ENCODE data around the gene GON4L.
"Not testable (repeated sequence)": the region's sequence is repeated elsewhere in the genome, so short reads cannot be mapped to it uniquely, and the experiment has no call there.

The GON4L gene

GRCh38 chr1:155831279-155831976 is 25.6 kb downstream of the GON4L start:
- no peak for TF ChIP-seq GATA1 (IDR thresholded peaks at IDR 0.05; ENCODE audit: low read depth, low read length)
- TF ChIP-seq POLR2A (IDR thresholded peaks at IDR 0.05; ENCODE audit: low read length) = no peak

GRCh38 chr1:155827450-155827849 is 29.6 kb downstream of the GON4L start:
- no peak for TF ChIP-seq POLR2A (IDR thresholded peaks at IDR 0.05; ENCODE audit: low read length)
- TF ChIP-seq GATA1 (IDR thresholded peaks at IDR 0.05; ENCODE audit: low read depth, low read length) = no peak
- DNase-seq = no peak

More at GRCh38 chr1:155831279-155831976, 25.6 kb downstream of the GON4L start:
- no peak for DNase-seq

- DNase-seq = no peak
- no peak for TF ChIP-seq GATA1 (IDR thresholded peaks at IDR 0.05; ENCODE audit: low read depth, low read length)
- no peak for TF ChIP-seq POLR2A (IDR thresholded peaks at IDR 0.05; ENCODE audit: low read length)
Measured at GRCh38 chr1:155816351-155816750, 40.7 kb downstream of the GON4L start.

DNA sequence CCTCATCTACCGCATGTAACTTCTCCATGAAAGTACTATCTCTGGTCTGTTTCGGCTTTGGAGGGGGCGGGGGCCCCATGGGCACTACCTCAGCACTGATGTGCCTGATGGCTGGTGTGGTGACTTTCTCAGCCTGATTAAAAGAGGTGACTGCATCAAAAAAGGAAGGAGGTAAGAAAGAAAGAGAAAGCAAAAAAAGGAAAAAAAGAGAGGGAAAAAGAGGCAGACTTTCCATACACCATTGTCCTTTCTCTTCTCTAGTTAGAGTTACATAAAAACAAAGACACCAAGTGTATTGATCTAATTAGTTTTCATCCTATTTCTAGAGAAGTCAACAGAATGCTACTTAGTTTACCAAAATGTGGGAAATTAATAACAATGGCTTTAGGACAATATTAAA is 43.3 kb downstream of the GON4L start:
- TF ChIP-seq POLR2A (IDR thresholded peaks at IDR 0.05; ENCODE audit: low read length) = no peak
- TF ChIP-seq GATA1 (IDR thresholded peaks at IDR 0.05; ENCODE audit: low read depth, low read length) = no peak
- no peak for DNase-seq

- DNase-seq = no peak
- TF ChIP-seq GATA1 (IDR thresholded peaks at IDR 0.05; ENCODE audit: low read depth, low read length) (no peak), POLR2A (IDR thresholded peaks at IDR 0.05; ENCODE audit: low read length) (no peak)
Measured at GRCh38 chr1:155812878-155813277, 44.1 kb downstream of the GON4L start.

- no peak for DNase-seq
- TF ChIP-seq GATA1 (IDR thresholded peaks at IDR 0.05; ENCODE audit: low read depth, low read length) = no peak
- no peak for TF ChIP-seq POLR2A (IDR thresholded peaks at IDR 0.05; ENCODE audit: low read length)
Measured at GRCh38 chr1:155809088-155809487, 47.9 kb downstream of the GON4L start.

DNA sequence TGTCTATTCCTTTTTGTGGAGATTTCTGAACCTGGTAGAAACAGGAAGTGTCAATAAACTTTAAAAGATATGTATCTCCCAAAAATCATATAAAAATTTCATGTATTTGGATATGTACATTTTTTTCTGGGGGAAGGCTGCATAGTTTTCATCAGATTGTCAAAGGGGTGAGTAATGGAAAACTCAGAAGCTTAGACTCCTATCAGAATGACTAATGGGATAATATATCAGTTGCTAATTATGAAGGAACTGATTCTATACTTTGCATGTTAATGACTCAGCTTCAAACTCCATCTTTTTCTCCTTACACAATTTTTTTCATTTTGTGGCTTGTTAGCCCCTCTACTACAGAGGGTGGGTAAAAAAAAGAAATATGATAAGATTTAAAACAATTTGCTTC is 55.9 kb downstream of the GON4L start:
- TF ChIP-seq GATA1 (IDR thresholded peaks at IDR 0.05; ENCODE audit: low read depth, low read length) = no peak
- TF ChIP-seq POLR2A (IDR thresholded peaks at IDR 0.05; ENCODE audit: low read length) = no peak
- peak in 1 of 2 experiments; percentile 24 for DNase-seq

- DNase-seq = not testable (repeated sequence)
Measured at GRCh38 chr1:155795618-155796017, 61.4 kb downstream of the GON4L start.

- DNase-seq = no peak
- TF ChIP-seq GATA1 (IDR thresholded peaks at IDR 0.05; ENCODE audit: low read depth, low read length) (no peak), POLR2A (IDR thresholded peaks at IDR 0.05; ENCODE audit: low read length) (no peak)
Measured at GRCh38 chr1:155794605-155795245, 62.3 kb downstream of the GON4L start.

DNA sequence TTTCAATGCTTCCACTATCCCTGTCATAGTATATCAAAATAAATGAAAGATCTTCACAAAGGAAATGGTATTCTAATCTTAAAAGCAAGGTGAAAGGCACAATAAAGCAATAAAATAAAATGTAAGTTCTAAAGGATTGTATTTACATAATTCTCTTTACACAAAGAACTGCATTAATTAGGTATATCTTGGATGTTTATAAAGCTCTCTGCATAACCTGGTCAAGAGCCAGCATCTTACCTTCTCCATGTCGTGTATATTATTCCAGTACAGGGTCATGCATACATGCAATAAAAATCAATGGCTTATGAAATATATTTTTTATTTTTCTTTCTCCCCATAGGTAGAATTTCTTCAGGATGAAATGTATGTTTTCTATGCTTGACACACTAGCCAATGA is 63.8 kb downstream of the GON4L start:
- no peak for DNase-seq
- TF ChIP-seq GATA1 (IDR thresholded peaks at IDR 0.05; ENCODE audit: low read depth, low read length) (no peak), POLR2A (IDR thresholded peaks at IDR 0.05; ENCODE audit: low read length) (no peak)

- DNase-seq = no peak
- no peak for TF ChIP-seq GATA1 (IDR thresholded peaks at IDR 0.05; ENCODE audit: low read depth, low read length)
- TF ChIP-seq POLR2A (IDR thresholded peaks at IDR 0.05; ENCODE audit: low read length) = no peak
Measured at GRCh38 chr1:155777582-155777981, 79.4 kb downstream of the GON4L start.

DNA sequence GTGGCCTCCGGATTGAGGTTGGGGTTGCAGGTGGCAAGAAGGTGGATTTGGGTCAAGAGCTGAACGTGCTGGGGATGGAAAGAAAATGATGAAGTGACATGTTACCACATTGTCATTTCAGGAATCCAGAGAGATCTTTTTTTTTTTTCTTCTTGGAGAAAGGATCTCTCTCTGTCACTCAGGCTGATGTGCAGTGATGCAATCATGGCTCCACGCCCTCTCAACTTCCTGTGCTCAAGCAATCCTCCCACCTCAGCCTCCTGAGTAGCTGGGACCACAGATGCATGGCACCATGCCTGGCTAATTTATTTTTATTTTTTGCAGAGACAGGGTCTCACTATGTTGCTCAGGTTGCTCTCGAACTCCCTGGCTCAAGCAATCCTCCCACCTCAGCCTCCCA is 80.6 kb downstream of the GON4L start:
- DNase-seq = peak in 1 of 2 experiments; percentile 57
- TF ChIP-seq POLR2A (IDR thresholded peaks at IDR 0.05; ENCODE audit: low read length) (no peak), GATA1 (IDR thresholded peaks at IDR 0.05; ENCODE audit: low read depth, low read length) (no peak)

- TF ChIP-seq POLR2A (IDR thresholded peaks at IDR 0.05; ENCODE audit: low read length) (no peak), GATA1 (IDR thresholded peaks at IDR 0.05; ENCODE audit: low read depth, low read length) (no peak)
- DNase-seq = no peak
Measured at GRCh38 chr1:155773221-155773620, 83.8 kb downstream of the GON4L start.

GRCh38 chr1:155769257-155769656 is 87.8 kb downstream of the GON4L start:
- no peak for DNase-seq
- TF ChIP-seq GATA1 (IDR thresholded peaks at IDR 0.05; ENCODE audit: low read depth, low read length) (no peak), POLR2A (IDR thresholded peaks at IDR 0.05; ENCODE audit: low read length) (no peak)

DNA sequence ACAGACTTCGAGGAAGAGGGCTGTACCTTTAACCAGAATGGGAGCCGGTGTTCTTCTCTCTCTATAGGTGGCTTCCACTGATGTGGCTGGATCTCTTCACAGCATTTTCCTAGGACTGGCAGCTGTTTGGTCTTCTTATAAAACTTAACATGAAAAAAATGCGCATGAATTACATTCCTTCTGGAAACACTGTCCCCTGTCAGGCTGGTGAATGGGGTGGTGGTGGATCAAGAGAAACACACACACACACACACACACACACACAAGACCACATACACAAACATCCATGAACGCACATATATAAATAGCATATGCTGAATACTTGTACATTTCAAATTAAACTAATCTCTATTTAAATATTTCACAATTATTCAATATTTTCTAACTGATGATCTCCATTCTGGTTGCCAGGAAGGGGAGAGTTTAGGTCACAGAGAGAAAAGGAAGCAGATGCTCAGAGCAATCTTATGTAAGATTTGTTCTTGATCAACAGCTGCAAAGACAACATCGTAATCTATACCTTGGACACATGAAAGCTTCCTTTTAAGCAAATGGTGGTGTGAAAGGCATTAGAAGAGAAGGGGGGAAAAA is 89.5 kb downstream of the GON4L start:
- not testable (repeated sequence) for DNase-seq

DNA sequence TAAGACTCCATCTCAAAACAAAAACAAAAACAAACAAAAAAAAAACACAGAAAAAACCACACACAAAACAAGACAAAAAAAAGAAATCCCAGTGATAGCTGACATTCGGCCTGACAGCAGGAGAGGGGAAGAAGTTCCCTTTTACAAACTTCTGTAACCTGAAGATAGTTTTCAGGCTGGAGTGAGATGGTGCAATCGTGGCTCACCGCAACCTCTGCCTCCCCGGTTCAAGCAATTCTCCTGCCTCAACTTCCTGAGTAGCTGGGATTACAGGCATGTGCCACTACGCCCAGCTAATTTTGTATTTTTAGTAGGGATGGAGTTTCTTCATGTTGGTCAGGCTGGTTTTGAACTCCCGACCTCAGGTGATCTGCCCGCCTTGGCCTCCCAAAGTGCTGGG is 93.0 kb downstream of the GON4L start:
- not testable (repeated sequence) for DNase-seq

GRCh38 chr1:155763090-155763815 is 93.8 kb downstream of the GON4L start:
- DNase-seq = peak in 1 of 2 experiments; percentile 13

All from erythroblast (primary cell).